HG02840 (cell line): ENCODE results near the gene SLC5A11.
"Not testable (repeated sequence)": the region's sequence is repeated elsewhere in the genome, so short reads cannot be mapped to it uniquely, and the experiment has no call there.

Experiments used
- ATAC-seq: cut with Tn5 transposase; IDR thresholded peaks from one replicate; pipeline ENCODE4 v1.9.1; 2021; ENCODE audit warnings: mild to moderate bottlenecking, moderate library complexity, moderate number of reproducible peaks; ENCODE audit not compliant: unreplicated experiment, low FRiP score

SLC5A11 gene, protein sequence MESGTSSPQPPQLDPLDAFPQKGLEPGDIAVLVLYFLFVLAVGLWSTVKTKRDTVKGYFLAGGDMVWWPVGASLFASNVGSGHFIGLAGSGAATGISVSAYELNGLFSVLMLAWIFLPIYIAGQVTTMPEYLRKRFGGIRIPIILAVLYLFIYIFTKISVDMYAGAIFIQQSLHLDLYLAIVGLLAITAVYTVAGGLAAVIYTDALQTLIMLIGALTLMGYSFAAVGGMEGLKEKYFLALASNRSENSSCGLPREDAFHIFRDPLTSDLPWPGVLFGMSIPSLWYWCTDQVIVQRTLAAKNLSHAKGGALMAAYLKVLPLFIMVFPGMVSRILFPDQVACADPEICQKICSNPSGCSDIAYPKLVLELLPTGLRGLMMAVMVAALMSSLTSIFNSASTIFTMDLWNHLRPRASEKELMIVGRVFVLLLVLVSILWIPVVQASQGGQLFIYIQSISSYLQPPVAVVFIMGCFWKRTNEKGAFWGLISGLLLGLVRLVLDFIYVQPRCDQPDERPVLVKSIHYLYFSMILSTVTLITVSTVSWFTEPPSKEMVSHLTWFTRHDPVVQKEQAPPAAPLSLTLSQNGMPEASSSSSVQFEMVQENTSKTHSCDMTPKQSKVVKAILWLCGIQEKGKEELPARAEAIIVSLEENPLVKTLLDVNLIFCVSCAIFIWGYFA

DNA sequence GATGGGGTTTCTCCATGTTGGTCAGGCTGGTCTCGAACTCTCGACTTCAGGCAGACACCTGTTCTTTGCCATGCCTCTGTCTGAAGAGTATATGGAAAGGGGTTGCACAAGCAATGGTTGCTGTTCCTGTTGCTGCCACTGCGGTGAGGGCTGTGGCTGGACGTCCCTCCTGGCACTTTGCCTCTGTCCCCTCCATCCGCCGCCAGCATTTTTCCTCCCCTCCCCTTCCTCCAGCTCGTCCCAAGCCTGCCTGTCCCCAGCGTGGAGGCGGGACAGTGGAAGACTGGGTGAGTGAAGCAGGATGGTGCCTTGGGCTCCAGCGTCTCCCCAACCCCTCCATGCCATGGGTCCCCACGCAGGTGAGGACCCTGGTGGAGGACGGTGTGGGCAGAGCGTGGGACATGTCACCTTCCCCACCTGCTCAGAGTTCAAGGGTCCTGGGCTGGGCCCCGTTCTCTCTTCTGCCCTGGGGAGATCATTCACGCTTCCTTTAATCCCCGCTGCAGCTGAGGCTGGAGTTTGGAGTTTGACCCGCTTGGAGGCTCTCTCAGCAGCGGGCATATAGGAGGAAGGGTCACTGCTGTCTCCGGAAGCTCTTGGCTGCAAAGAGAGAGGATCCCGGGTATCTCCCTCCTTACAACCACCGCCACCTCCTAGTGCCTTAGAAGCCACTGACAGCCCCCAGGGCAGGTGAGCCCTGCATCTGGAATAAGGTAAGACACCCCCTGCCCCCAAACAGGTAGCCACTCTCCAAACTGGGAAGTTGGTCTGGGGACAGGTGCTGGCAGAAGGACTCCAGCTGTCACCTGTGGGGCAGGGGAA lies at the start of gene SLC5A11:
SLC5A11 (plus strand) TSS at position 238 of the 822 bp plus-strand sequence. CDS start 12,681 bp downstream, outside the sequence.
- no peak for ATAC-seq

DNA sequence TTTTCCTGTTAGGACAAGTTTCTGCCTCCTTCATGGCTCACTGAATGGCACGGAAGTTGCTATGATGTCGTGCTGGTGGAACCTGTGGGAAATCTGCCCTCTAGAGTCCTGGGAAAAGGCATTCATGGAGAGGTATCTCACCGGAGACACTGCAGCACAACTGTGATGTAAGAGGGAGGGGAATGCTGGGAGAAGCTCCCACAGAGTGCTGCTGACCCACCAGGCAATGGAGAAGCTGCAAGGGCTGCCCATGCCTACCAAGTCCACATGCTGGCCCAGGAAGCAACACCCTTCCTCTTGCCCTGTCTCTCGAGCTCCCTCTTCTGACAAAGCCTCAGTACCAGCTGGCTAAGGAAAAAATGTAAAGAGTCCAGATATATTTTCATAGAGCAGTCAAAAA lies 45.2 kb upstream of the SLC5A11 start:
- ATAC-seq: no peak

DNA sequence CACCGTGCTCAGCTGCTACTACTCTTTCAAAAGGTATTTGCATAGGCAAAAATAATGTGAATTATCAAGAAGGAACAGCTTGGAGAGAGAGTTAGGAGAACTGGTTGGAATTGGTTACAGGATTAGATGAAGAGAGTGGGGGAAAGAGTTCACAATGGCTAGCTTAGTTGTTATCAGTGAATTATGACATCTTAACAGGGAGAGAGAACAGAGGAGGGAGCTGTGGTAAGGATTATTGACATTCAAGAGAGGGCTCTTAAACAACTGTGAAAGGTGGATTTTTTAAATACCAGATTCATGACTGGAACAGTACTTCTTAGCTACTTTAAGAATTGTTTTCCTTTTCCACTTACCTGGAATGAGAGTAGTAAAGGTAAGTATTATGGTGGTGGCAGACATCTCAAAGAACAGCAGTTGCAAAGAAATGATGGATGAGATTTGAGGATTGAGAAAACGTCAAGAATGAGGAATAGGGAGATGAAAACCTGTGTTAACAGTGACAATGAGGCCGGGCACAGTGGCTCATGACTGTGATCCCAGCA lies 43.9 kb upstream of the SLC5A11 start:
- ATAC-seq: no peak

DNA sequence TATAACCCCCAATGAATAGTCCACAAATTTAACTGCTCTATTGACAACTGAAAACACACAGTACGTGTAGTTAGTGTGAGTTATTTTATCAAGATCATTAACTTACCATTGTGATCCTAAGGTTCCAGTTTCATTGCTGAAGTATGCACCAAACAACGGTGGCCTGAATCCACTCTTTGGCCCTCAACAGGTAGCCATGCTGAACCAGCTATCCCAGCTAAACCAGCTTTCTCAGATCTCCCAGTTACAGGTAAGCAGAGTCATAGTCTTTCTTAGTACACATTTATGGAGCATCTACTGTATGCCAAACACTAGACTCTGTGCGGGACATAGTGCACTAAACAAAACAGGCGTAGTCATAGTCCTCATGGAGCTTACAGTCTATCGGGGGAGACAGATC lies 40.3 kb upstream of the SLC5A11 start:
- ATAC-seq: no peak

DNA sequence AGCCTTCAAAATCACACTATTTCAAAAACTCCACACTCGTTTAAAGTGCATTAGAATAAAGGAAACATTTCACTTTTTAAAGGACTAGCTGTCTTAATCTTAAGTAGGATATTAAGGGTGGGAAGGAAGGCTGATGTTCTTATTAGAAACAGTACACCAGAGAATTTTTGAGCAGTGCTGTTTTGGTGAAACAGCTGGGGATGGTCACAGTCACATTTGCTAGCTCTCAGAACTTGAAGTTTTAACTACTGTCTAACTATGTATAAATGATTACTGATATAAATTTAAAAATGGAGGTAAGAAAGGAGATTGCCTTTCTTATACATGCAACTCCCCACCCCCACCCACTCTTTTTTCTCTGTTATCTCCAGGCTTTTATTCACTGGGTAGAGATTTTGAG lies 38.5 kb upstream of the SLC5A11 start:
- ATAC-seq: no peak

DNA sequence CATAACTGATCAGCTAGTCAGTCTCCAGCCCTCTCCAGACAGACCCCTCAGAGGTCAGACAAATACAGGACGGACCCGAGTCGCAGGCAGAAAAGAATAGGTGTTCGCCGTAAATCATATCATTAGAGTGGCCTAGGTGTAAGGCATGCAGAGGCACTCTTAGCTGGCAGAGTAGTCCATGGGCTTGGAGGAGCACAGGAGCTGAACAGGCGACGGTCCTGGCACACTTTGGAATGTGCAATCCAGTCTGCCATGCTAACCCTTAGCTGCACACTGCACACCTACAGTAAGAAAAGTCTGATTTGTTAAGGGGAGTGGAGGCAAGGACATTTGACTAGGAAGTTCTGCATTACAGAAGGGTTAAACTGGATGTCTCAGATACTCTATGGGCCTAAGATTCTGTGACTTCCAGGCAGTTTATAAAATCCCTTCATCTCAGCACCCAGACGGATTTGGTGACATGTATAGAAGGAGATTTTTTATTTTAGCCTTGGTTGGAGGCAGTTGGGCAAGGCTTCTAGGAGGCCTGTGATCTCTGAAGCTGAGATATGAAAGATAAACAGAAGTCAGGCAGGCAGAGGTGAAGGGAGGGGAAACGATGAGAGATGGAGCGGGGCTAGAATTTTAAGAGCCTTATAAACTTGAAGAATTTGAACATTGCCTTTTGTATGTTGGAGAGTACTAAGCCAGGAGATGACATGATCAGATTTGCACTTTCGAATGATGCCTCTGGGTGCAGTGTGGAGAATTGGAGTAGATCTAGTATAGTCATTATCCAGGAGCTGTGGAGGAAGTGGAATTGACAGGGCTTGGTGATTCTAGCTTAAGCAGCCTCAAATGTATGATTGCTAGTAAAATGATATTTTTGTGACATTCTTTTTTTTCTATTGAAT lies 34.6 kb upstream of the SLC5A11 start:
- no peak for ATAC-seq

DNA sequence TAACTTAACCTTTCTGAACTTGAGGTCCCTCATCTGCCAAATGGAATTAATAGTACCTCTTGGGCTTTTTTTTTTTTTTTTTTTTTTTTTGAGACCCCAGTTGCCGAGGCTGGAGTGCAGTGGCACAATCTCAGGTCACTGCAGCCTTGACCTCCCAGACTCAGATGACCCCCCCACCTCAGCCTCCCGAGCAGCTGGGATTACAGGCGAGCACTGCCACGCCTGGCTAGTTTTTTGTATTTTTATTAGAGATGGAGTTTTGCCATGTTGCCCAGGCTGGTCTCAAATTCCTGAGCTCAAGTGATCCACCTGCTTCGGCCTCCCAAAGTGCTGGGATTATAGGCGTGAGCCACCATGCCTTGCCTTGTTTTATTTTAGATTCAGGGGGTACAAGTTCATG lies 33.0 kb upstream of the SLC5A11 start:
- ATAC-seq: not testable (repeated sequence)

DNA sequence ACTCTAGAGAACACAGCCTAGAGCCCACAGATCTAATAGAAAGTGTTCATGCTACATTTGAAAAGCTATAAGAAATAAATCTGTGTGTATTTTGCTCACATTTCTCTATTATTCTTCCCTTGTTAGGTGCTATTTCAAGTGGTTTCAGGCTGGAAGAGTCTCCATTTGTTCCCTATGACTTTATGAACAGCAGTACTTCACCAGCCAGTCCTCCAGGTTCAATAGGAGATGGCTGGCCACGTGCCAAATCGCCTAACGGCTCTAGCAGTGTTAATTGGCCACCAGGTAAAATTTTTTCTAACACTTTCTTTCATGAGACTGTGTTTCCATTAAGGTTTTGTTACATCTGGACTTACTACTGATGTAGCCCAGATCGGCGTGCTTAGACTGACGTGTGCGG lies 30.7 kb upstream of the SLC5A11 start:
- ATAC-seq: no peak

DNA sequence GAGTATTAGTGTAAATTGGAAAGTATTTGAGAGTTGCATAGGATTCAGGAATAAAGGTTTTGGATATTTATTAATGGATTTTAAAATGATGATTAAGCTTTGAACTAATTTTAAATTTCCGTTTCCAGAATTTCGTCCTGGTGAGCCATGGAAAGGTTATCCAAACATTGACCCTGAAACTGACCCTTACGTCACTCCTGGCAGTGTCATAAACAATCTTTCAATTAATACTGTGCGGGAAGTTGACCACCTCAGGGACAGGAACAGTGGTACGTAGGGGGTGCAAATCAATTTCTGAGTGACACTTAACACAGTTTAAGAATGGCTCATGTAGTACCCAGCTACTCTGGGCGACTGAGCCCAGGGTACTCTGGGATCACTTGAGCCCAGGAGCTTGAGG lies 29.1 kb upstream of the SLC5A11 start:
- ATAC-seq: no peak

DNA sequence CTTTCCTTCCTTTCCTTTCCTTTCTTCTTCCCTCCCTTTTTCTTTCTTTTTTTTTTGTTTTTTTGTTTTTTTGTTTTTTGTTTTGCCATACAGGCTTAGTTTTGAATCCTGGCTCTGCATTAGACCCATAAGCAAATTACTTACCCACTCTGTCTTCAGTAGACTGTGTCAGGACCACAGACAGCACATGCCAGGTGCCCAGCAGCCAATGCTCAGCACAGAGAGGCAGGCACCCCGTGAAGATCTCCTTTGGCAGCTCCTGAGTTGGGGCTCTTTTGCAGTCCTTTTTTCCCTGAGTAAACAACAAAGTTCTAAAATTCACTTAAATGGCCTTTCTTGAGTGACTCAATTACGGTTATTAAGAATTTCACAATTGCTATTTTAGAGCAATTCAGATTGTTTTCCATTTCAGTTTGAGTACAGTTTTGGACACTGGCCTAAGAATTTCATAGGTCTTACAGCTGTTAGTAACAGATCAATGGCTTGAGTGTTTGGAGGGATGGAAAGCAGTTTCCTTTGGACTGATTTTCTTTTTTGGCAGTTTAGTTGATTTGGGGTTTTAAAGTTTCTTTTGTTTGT lies 26.2 kb upstream of the SLC5A11 start:
- ATAC-seq: no peak

DNA sequence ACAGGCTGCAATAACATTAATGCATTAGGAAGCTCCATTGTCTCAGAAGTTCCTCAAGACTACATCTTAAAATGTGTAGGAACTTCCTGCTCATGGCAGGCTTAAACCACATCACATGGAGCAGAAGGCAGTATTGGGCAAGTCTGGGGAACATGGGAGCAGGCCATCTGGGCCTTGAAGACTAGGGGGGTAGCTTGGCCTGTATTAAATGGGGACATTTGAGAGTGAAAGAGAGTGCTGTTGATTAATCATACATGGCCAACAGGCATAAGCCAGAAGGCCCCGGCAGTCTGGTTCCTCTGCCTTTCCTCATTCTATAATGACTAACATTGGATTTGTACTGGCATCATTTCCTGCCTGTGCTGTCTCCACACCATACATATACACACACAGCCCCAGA lies 25.2 kb upstream of the SLC5A11 start:
- no peak for ATAC-seq

DNA sequence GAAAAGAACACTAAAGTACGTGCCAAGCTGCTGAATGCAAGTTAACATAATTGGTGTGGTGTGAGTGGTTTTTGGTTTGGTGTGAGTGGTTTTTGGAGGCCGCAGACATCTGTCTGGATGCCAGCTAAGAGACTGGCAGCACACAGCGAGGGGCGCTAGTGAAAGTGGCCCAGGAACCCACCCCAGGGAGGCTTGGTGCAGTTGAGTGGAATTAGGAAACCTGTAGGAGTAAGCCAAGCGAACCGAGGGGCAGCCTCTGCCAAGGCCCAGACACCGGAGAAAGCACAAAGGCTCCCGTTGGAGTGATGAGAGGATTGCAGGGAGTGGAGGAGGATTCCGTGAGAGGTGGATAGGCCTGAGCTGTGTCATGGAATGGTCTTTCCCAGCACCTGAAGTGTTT lies 24.6 kb upstream of the SLC5A11 start:
- no peak for ATAC-seq

DNA sequence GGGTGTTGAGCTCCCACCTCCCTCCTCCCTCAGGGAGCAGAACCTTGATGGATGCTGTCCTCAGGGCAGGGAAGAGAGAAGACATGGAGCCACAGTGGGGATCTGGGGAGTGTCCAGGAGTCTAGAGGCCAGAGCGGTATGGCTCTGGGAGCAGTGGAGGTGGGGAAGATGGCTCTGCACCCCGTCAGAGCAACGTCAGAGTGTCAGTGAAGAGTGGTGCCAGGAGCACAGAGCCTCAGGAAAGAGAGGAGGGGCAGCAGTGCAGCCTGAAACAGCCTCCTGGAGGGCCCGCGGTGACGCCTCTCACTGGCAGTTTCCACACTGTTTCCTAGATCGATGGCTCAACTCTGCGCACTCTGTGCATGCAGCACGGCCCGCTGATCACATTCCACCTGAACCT lies 23.2 kb upstream of the SLC5A11 start:
- no peak for ATAC-seq

DNA sequence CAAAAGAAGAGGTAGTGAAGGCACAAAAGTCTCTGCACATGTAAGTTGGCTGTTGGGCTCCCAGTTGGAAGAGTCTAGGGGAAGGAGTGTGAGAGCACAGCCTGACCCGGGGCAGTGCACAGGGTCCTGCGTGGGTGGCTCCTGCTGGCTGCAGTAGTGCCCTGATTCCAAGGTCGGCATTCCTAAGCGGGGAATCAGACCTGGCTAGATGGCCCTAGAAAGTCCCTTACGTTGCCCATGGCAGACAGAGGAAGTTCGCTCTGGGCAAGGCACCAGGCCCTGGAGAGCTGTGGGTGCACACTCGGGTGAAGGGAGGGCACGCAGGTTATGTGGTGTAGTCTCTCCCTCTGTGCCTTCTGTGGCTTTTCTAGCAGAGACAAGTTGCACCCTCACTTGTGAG lies 22.8 kb upstream of the SLC5A11 start:
- no peak for ATAC-seq

DNA sequence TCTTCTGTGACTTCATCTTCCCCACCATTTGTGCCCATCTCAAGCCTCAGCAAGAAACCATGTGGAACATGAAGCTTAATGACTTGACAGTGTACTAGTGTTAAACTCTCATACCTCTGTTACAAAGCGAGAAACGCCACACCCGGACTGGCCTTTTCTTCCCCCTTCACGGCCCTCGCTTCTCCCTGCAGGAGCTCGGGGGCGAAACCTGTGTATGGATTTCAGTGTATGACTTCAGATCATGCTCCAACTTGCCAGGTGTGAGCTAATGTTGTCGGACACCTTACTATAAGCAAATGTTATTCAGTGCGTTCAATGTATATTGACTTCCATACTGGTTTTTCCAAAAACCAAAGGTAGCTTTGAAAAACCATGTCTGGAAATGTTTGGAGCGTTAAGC lies 20.1 kb upstream of the SLC5A11 start:
- no peak for ATAC-seq

DNA sequence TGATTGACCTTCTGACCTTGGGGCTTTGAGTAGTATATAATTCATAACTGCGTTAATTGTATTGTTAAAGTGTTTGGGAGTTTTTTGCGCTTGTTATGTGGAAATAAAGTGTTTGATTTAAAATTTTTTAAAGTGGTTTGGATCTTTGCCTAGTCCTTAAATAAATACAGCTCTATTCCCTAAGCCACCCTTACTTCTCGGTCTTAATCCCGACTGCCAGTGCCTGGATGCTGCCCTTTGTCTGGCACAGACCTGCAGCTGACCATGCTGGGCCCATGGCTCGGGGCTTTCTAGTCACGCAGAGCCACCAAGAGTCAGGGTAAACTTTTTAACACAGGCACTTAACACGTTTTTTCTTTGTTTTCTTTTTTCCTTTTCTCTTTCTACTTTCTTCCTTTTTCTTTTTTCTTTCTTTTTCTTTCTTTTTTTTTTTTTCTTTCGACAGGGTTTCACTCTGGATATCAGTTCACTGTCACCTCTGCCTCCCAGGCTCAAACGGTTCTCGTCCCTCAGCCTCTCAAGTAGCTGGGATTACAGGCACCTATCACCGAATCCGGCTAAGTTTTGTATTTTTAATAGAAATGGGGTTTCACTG lies 19.6 kb upstream of the SLC5A11 start:
- ATAC-seq: no peak

DNA sequence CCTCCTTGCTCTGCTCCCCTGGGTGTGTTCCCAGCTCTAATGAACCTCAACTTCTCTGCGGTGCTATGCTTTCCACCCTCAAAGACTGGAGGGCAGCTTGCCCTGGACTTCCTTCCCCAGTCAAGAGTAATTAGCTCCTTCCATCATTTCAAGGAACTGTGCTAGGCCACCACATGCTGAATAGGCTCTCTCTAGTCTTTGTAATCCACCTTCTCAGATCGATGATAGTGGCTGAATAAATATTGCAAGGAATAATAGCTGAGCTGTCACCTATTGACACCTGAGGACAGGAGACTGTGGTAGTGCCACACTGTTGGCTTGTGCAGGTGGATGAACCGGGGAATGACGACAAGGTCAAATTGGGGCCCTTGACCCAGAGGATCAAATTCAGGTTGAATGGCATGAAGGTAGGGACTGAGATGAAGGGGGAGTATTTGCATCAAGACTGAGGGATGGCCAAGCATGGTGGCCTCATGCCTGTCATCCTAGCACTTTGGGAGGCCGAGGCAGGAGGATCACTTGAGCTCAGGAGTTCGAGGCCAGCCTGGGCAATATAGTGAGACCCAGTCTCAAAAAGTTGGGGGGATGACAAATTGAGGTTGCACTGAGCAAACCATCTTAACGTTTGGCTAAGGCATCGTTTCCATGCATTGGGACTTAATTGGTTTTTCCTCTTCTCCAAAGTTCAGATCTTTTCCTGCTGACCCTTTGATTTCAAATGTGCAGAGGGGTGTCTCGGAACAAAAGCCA lies 18.8 kb upstream of the SLC5A11 start:
- ATAC-seq: no peak

DNA sequence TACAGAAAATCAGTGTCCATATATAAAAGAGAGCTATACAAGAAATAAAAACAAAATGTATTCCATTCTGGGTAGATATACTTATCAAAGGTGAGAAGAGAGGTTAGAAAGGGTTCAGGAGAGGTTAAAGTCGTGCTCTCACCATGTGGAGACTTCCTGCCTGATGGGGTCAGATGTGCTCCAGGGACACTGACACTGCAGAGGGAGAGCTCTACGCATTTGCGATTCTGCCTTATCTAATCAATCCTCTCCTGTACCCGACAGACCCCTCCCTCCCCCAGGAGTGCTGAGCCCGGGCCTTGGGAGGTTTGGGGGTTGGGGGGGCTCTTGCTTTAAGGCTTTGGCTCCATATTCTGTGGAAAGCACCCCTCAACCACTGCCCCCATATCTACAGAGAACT lies 16.6 kb upstream of the SLC5A11 start:
- ATAC-seq: no peak

DNA sequence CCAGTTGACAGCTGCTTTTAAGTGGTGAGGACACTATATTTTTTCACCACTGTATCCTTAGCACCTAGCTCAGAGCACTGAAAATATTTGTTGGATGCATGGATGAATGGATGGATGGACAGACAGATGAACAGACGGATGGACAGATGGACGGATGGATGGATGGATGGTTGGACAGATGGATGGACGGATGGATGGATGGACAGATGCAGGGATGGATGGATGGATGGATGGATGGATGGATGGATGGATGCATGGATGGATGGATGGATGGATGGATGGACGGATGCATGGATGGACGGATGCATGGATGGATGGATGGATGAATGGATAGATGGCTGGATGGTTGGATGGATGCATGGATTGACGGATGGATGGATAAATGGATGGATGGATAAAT lies 12.4 kb upstream of the SLC5A11 start:
- no peak for ATAC-seq
